IMR-90 (cell line): ENCODE measurements around the gene SLC43A2. TPM values are rescaled to one million over a fixed set of nuclear protein-coding genes. Genes with fewer than 3 reads are reported as not detected.

ENCODE experiments used
- ATAC-seq: fragments of 200-7000 bp; cut with Tn5 transposase; 2 replicates; pipeline ENCODE4 v1.9.1; 2020; ENCODE audit warnings: low read depth, mild to moderate bottlenecking, moderate library complexity
- BruUV-seq: library from RNA; stranded (reverse); fragments of 400-500 nt; replicated peaks from 2 replicates; lab custom pipeline; 2021; lab: Mats Ljungman, UMichigan
- CTCF ChIA-PET: fragments of 300-600 bp; formaldehyde crosslinking; extraction: SDS; loops from one replicate; lab custom pipeline; 2021; ENCODE audit warnings: antibody characterized with exemption; lab: Yijun Ruan, JAX
- POLR2A ChIA-PET: fragments of 300-600 bp; sonication (Branson Sonifier 250); formaldehyde crosslinking; loops from one replicate; lab custom pipeline; 2022; ENCODE audit warnings: antibody characterized with exemption; ENCODE audit not compliant: unreplicated experiment; lab: Charles Lee
- DNase-seq: peaks from one replicate; pipeline ENCODE4 v3.0.0; 2013
- H2AFZ ChIP-seq: replicated peaks from 2 replicates; pipeline ENCODE3; 2013; ENCODE audit warnings: low read length, mild to moderate bottlenecking; ENCODE audit not compliant: poor library complexity
- H2AK5ac ChIP-seq: 2 replicates; pipeline ENCODE4 v1.6.1; 2013; ENCODE audit warnings: low read depth, low read length, inconsistent platforms
- H2AK9ac ChIP-seq: replicated peaks from 2 replicates; pipeline ENCODE3; 2013; ENCODE audit warnings: mild to moderate bottlenecking, low read depth, low read length, moderate library complexity; ENCODE audit not compliant: poor library complexity
- H2BK120ac ChIP-seq: 2 replicates; pipeline ENCODE4 v1.6.1; 2013; ENCODE audit warnings: low read depth, low read length, inconsistent platforms
- H2BK15ac ChIP-seq: 3 replicates; pipeline ENCODE4 v1.6.1; 2013; ENCODE audit warnings: low read depth, low read length, inconsistent platforms
- H2BK20ac ChIP-seq: 2 replicates; pipeline ENCODE4 v1.6.1; 2013; ENCODE audit warnings: low read depth, mild to moderate bottlenecking, inconsistent platforms, low read length, moderate library complexity
- H2BK5ac ChIP-seq: 2 replicates; pipeline ENCODE4 v1.6.1; 2013; ENCODE audit warnings: mild to moderate bottlenecking, low read depth, low read length, inconsistent platforms; ENCODE audit not compliant: poor library complexity, severe bottlenecking
- H3K14ac ChIP-seq: replicated peaks from 2 replicates; pipeline ENCODE4 v1.6.1; 2013; ENCODE audit warnings: low read depth, low read length, inconsistent platforms
- H3K18ac ChIP-seq: 2 replicates; pipeline ENCODE4 v1.6.1; 2013; ENCODE audit warnings: low read depth, low read length, control low read depth
- H3K23ac ChIP-seq: 2 replicates; pipeline ENCODE4 v1.6.1; 2013; ENCODE audit warnings: low read depth, low read length, inconsistent platforms
- H3K27ac ChIP-seq: 2 replicates; pipeline ENCODE4 v1.5.1; 2013; ENCODE audit warnings: mild to moderate bottlenecking, control low read depth, low read length; ENCODE audit not compliant: insufficient read depth
- H3K27me3 ChIP-seq: 2 replicates; pipeline ENCODE4 v1.6.1; 2013; ENCODE audit warnings: low read length; ENCODE audit not compliant: control insufficient read depth, insufficient read depth
- H3K36me3 ChIP-seq: 2 replicates; pipeline ENCODE4 v1.6.1; 2013; ENCODE audit warnings: low read length, mixed read lengths; ENCODE audit not compliant: control insufficient read depth, insufficient read depth
- H3K4ac ChIP-seq: 2 replicates; pipeline ENCODE4 v1.6.1; 2013; ENCODE audit warnings: low read depth, low read length, inconsistent platforms
- H3K4me1 ChIP-seq: 2 replicates; pipeline ENCODE4 v1.6.1; 2013; ENCODE audit warnings: low read length, mixed read lengths; ENCODE audit not compliant: control insufficient read depth, insufficient read depth
- H3K4me2 ChIP-seq: 2 replicates; pipeline ENCODE4 v1.6.1; 2013; ENCODE audit warnings: low read depth, mild to moderate bottlenecking, control low read depth, low read length, moderate library complexity
- H3K4me3 ChIP-seq: 2 replicates; pipeline ENCODE4 v1.5.1; 2013; ENCODE audit warnings: low read depth, mild to moderate bottlenecking, control low read depth, low read length, moderate library complexity; ENCODE audit not compliant: insufficient read depth
- H3K56ac ChIP-seq: 2 replicates; pipeline ENCODE4 v1.6.1; 2013; ENCODE audit warnings: low read length, inconsistent platforms; ENCODE audit not compliant: insufficient read depth; ENCODE audit errors: extremely low read depth
- H3K79me1 ChIP-seq, 2 experiments: 2 replicates each; pipeline ENCODE4 v1.6.1; 2013; ENCODE audit warnings: low read length in 2 of 2, inconsistent platforms in 1 of 2, low read depth in 1 of 2
- H3K9ac ChIP-seq: 2 replicates; pipeline ENCODE4 v1.6.1; 2013; ENCODE audit warnings: low read depth, low read length, control low read depth
- H3K9me1 ChIP-seq: 2 replicates; pipeline ENCODE4 v1.6.1; 2013; ENCODE audit warnings: low read length, inconsistent platforms; ENCODE audit not compliant: insufficient read depth
- H3K9me3 ChIP-seq: 2 replicates; pipeline ENCODE4 v1.6.1; 2013; ENCODE audit warnings: low read length; ENCODE audit not compliant: control insufficient read depth, insufficient read depth
- H4K20me1 ChIP-seq: 2 replicates; pipeline ENCODE4 v1.6.1; 2013; ENCODE audit warnings: low read length, inconsistent platforms; ENCODE audit not compliant: insufficient read depth
- H4K5ac ChIP-seq: 2 replicates; pipeline ENCODE4 v1.6.1; 2013; ENCODE audit warnings: mild to moderate bottlenecking, low read depth, low read length, control low read depth
- H4K8ac ChIP-seq, 2 experiments: 2 replicates each; pipeline ENCODE4 v1.6.1; 2013; ENCODE audit warnings: low read depth in 2 of 2, low read length in 2 of 2, control low read depth in 1 of 2, inconsistent platforms in 1 of 2
- H4K91ac ChIP-seq: 2 replicates; pipeline ENCODE4 v1.6.1; 2013; ENCODE audit warnings: low read depth, low read length, inconsistent platforms; ENCODE audit not compliant: insufficient read depth
- CEBPB ChIP-seq: IDR thresholded peaks from 2 replicates; pipeline ENCODE4 v1.6.1; 2012; ENCODE audit warnings: low read depth, low read length, improper control_type of control experiment
- CTCF ChIP-seq: conservative IDR thresholded peaks from 2 replicates; pipeline ENCODE4 v1.5.1; 2012; ENCODE audit warnings: mild to moderate bottlenecking, low read depth, low read length, improper control_type of control experiment
- FOS ChIP-seq: fragments of 150-350 bp; IDR thresholded peaks from 2 replicates; pipeline ENCODE4 v1.6.1; 2016; ENCODE audit warnings: low read depth, low read length
- MAFK ChIP-seq: IDR thresholded peaks from 2 replicates; pipeline ENCODE4 v1.6.1; 2012; ENCODE audit warnings: low read depth, low read length, improper control_type of control experiment
- MAZ ChIP-seq: IDR thresholded peaks from 2 replicates; pipeline ENCODE4 v1.6.1; 2012; ENCODE audit warnings: low read depth, mild to moderate bottlenecking, low read length, improper control_type of control experiment, moderate library complexity, borderline replicate concordance
- MXI1 ChIP-seq: IDR thresholded peaks from 2 replicates; pipeline ENCODE4 v1.6.1; 2012; ENCODE audit warnings: low read depth, mild to moderate bottlenecking, low read length, moderate library complexity, borderline replicate concordance
- RAD21 ChIP-seq: IDR thresholded peaks from 2 replicates; pipeline ENCODE4 v1.6.1; 2012; ENCODE audit warnings: low read length, improper control_type of control experiment
- USF2 ChIP-seq: fragments of 150-350 bp; IDR thresholded peaks from 2 replicates; pipeline ENCODE4 v1.6.1; 2017; ENCODE audit warnings: mild to moderate bottlenecking, antibody characterized with exemption, low read length, low read depth
- WGBS, 2 experiments: methylation state at CpG; one replicate each; pipeline versions ENCODE4 v1.1.5 to v1.1.7; 2013; ENCODE audit warnings: missing lambda C conversion rate in 2 of 2; ENCODE audit not compliant: insufficient read length in 1 of 2; ENCODE audit errors: extremely low coverage in 2 of 2; 5-methylcytosine and 5-hydroxymethylcytosine counted together
- dilution Hi-C: fragments of 300-500 bp; cut with HindIII; formaldehyde crosslinking; loops from one replicate; pipeline ENCODE4 v1.14.3; 2018; ENCODE audit warnings: low sequenced_read_pairs; ENCODE audit not compliant: unreplicated experiment
- in situ Hi-C: fragments of 300-500 bp; cut with MboI; formaldehyde crosslinking; loops from 3 replicates; pipeline ENCODE4 v1.14.3; 2019; ENCODE audit warnings: low sequenced_read_pairs, inconsistent platforms, mixed read lengths
- intact Hi-C: fragments of 100-400 bp; cut with micrococcal nuclease; formaldehyde crosslinking; loops from 2 replicates; pipeline ENCODE4 v1.10.0; 2022
- polyA plus RNA-seq, 3 experiments: library from polyadenylated mRNA; depleted of rRNA; stranded (reverse); fragments of >200 nt; gene quantifications; 2 replicates each; pipeline ENCODE4 v1.2.3, GENCODE V29; 2012; ENCODE audit warnings: low replicate concordance in 1 of 3
- total RNA-seq: library from RNA; depleted of rRNA; stranded (reverse); fragments of >200 nt; gene quantifications from 2 replicates; pipeline ENCODE4 v1.2.3, GENCODE V29; 2012

Gene SLC43A2
- total and polyA plus RNA-seq, 2 of the 4 experiments (the other 2 are of a cell fraction): 3.8 to 9.0 TPM

GRCh38 chr17:1605681-1606351 lies 22.8 kb downstream of the SLC43A2 start:
- in situ Hi-C loops (no loop called here), dilution Hi-C loops (no loop called here), intact Hi-C loops (no loop called here)
- ATAC-seq: no peak
- no peak overlapping the region for H2AK5ac ChIP-seq
- H3K27ac ChIP-seq: no peak overlapping the region
- ChIA-PET CTCF (no interaction called here), POLR2A (no interaction called here)
- H2BK20ac ChIP-seq: no peak overlapping the region
- 81% methylated on average over 5 of the region's 19 CpGs; no CpG with 5 or more reads in 1 of the 2 experiments for WGBS, 2 experiments
- no peak overlapping the region for H4K91ac ChIP-seq
- no peak overlapping the region for H2AK9ac ChIP-seq
- no peak overlapping the region for H3K4me2 ChIP-seq
- H2AFZ ChIP-seq: no peak overlapping the region
- no peak overlapping the region for H3K14ac ChIP-seq
- peaks cover 6% of the 10 kb centered on the region; the same call in 1 of the 2 replicates for H3K4me1 ChIP-seq
- H4K8ac ChIP-seq: no peak overlapping the region
- no peak overlapping the region for H3K4ac ChIP-seq
- no peaks in the 10 kb centered on the region; the same call in 1 of the 2 replicates for H3K9me1 ChIP-seq
- no peak overlapping the region for H4K5ac ChIP-seq
- BruUV-seq: no TSS peak
- TF ChIP-seq RAD21: no peak
- TF ChIP-seq CEBPB: no peak
- no peak for TF ChIP-seq CTCF
- TF ChIP-seq MAZ: no peak
- no peak for TF ChIP-seq MAFK
- no peak for TF ChIP-seq MXI1
- no peak for TF ChIP-seq USF2
- TF ChIP-seq FOS: no peak
- no peak for DNase-seq
- no peak overlapping the region for H2BK15ac ChIP-seq
- peaks cover 8% of the 10 kb centered on the region; the same call in 1 of the 2 replicates for H3K9me3 ChIP-seq
- H3K36me3 ChIP-seq: no peaks in the 10 kb centered on the region
- no peak overlapping the region for H2BK5ac ChIP-seq
- no peak overlapping the region for H3K23ac ChIP-seq
- H2BK120ac ChIP-seq: no peak overlapping the region
- H3K9ac ChIP-seq: no peak overlapping the region
- no peak overlapping the region for H3K18ac ChIP-seq
- no peak overlapping the region for H3K56ac ChIP-seq
- no peaks in the 10 kb centered on the region for H3K79me1 ChIP-seq
- H3K27me3 ChIP-seq: no peaks in the 10 kb centered on the region
- H3K4me3 ChIP-seq: no peak overlapping the region
- H4K20me1 ChIP-seq: no peaks in the 10 kb centered on the region; the same call in 1 of the 2 replicates
